SU-DHL-6 (cell line): ENCODE measurements around the gene WNT16.

Experiments
- EZH2phosphoT487 ChIP-seq: fragments of 200-600 bp; sonication (generic), shearing (Covaris generic); conservative IDR thresholded peaks from 2 replicates; pipeline ENCODE4 v1.6.1; 2018; ENCODE audit warnings: mild to moderate bottlenecking, antibody characterized with exemption, low read length, moderate library complexity, mixed read lengths
- TF ChIP-seq, protein P1 (sequence below): fragments of 200-600 bp; sonication (generic); IDR thresholded peaks from one replicate; pipeline ENCODE4 v1.5.1; 2017; ENCODE audit warnings: antibody characterized with exemption, mild to moderate bottlenecking, low read length, moderate library complexity; ENCODE audit not compliant: insufficient read depth, poor library complexity, severe bottlenecking

DNA sequence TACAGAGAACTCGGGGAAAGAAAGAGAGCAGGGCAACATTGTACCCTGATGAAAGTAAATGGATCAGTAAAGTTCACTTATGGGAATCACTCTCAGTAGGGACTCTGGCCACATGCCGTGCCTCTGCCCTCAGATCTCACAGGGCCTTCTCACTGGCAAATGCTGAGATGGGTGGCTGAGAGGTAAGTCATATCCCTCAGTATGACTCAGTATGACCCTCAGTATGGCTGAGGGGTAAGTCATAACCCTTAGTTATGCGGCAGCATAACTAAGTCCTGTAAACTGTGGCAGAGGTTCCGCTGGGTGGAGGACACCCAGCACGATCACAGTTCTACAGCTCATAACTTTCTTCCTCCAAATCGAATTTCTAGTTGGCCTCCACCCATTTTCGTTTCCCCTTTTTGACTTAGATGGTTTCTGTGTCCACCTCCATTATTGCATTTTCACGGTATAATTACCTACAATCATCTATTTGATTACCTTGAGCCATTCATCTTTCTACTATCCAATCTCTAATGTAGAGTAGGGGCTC lies 26.5 kb upstream of the WNT16 start:
- TF ChIP-seq, protein P1, sequence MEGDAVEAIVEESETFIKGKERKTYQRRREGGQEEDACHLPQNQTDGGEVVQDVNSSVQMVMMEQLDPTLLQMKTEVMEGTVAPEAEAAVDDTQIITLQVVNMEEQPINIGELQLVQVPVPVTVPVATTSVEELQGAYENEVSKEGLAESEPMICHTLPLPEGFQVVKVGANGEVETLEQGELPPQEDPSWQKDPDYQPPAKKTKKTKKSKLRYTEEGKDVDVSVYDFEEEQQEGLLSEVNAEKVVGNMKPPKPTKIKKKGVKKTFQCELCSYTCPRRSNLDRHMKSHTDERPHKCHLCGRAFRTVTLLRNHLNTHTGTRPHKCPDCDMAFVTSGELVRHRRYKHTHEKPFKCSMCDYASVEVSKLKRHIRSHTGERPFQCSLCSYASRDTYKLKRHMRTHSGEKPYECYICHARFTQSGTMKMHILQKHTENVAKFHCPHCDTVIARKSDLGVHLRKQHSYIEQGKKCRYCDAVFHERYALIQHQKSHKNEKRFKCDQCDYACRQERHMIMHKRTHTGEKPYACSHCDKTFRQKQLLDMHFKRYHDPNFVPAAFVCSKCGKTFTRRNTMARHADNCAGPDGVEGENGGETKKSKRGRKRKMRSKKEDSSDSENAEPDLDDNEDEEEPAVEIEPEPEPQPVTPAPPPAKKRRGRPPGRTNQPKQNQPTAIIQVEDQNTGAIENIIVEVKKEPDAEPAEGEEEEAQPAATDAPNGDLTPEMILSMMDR: no peak
- no peak for TF ChIP-seq EZH2phosphoT487
